Skin of body (tissue), 2 donors: Measurements from ENCODE around the gene RBM28. TPM values are rescaled to one million over a fixed set of nuclear protein-coding genes. Genes with fewer than 3 reads are reported as not detected.
A peak's percentile ranks its signal among the peaks of the same experiment; 100 is the strongest.

Experiments
- DNase-seq: peaks from one replicate; lab custom pipeline; 2025; lab: John Stamatoyannopoulos, UW
- total RNA-seq: library from RNA; depleted of rRNA; stranded (reverse); fragments of >200 nt; gene quantifications from one replicate; pipeline ENCODE4 v1.2.3, GENCODE V29; 2014

RBM28 gene, protein sequence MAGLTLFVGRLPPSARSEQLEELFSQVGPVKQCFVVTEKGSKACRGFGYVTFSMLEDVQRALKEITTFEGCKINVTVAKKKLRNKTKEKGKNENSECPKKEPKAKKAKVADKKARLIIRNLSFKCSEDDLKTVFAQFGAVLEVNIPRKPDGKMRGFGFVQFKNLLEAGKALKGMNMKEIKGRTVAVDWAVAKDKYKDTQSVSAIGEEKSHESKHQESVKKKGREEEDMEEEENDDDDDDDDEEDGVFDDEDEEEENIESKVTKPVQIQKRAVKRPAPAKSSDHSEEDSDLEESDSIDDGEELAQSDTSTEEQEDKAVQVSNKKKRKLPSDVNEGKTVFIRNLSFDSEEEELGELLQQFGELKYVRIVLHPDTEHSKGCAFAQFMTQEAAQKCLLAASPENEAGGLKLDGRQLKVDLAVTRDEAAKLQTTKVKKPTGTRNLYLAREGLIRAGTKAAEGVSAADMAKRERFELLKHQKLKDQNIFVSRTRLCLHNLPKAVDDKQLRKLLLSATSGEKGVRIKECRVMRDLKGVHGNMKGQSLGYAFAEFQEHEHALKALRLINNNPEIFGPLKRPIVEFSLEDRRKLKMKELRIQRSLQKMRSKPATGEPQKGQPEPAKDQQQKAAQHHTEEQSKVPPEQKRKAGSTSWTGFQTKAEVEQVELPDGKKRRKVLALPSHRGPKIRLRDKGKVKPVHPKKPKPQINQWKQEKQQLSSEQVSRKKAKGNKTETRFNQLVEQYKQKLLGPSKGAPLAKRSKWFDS
- total RNA-seq, result 23.2 TPM

DNA sequence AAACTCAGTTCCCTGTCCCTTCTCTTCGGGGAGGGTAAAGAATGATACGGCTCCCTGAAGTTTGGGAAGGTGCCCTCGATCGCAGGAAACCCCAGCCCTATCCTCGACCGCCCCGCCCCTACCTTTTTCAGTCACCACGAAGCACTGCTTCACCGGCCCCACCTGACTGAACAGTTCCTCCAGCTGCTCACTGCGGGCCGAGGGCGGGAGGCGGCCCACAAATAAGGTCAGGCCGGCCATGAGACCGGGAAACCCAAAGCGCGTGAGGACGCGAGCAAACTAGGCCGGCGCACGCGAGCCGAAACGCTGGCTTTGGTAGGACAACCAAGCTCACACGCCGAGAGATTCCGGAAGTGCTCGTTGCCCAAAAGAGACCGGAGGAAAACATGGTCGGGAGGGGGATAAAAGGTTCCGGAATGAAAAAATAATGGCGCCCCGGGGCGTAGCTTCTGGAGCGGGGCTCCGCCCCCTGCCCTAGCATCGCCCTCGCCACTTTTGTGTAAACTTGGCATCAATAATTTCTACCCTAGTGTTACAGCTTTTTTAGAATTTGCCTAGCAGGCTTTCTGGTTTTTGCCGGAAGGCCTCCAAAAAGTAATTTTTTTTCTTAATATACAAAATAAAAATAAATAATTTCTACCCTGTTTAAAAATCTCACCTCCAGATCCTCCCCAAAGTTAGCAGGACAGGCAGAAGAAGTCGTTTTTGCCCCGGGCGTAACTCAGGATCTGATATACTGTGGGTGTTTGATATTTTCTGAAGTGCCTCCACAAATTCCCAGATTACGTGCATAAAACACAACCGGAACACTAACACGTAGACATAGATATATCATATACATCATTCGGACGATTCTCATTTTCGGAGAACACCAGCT, at the start of gene RBM28:
Gene RBM28 (minus strand): TSS at position 355 of the 877 bp plus-strand sequence. CDS start 115 bp downstream, at position 240.
- peak; percentile 91 for DNase-seq

DNA sequence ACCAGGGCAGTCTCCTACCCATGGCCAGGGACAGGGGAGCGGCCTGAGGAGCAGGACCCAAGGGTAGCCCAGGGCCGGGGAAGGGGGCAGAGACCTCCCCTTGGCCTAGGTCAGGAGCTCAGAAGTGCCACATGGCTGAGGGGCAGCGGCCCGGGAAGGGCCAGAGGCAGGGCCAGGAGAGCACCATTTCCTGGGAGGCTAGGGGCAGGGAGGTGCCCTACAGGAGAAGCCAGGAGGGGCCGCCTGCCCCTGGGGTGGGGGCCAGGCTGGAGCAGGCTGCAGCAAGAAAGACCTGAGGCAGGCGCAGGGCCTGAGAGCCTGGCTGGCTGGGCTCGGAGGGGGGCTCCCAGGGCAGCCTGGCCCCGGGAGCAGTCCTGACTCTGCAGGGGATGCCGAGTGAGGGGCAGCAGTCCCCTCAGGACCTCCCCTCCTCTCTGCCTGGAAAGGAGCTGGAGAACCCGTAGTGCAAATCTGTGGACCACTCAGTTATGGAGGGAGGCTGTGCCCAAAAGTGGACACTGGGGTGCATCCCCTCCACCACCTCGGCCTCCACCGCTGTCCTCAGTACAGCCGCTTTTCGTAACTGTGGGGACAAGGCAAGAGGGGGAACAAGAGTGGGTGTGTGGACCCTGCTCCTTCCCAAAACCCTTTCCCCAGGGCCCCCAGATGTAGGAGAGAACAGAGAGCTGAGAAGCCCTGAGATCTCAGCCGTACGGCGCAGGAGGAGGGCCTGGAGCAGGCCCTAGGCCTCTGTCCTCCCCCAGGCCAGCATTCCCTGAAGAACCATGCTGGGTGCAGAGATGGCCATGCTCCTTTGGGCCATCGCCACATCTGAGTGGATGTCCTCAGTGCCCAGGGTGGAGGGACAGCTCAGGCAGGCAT, 49.0 kb upstream of the RBM28 start:
- no peak for DNase-seq

DNA sequence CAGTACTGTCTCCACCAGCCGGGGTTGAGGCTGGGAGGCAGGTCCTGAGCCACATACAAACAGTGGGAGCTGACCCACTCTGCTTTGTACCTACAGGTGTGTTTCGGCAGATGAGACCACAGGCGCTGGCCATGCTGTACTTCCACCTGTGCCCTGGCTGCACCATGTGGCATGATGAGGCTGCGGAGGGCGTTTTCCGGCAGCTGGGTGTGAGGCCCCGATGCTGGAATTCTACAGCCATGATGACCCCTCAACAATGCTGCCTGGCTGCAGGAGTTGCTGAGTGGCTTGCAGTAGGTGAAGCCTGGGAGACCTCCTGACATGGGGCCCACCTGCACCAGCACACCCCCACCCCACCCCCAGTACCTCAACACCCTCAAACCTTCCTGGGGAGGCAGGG, 48.1 kb upstream of the RBM28 start:
- DNase-seq, result no peak

DNA sequence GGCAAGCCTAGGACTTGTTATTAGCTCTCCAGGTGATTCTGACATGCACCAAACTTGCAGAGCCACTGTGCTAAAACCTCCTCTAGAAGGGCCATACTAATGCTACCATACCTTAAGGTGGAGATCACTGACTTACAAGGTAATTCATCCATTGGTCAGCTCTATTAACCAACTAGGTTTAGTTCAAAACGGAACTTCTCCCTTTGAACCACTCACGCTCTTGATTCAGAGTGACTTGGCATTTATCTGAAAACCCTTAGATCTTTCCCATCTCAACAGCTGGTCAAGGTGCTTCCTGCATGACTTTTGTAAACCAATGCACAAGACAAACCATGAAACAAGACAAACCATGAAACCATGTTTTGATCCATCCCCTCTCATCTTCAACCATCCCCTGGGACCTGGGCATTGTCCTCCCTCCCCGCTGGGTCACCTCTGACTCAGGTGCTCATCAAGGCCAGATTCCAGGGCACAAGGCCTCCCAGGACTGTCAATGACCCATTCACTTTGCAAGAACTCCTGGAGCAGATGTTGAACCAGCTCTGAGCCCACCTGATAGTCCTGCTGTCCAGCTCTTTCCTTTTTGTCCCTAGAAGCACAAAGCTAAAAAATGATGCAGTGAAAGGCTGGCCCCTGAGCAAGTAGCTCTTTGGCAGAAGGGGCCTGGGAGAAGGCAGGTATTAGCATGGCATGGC, 47.3 kb upstream of the RBM28 start:
- no peak for DNase-seq

- DNase-seq, result no peak
Observed at GRCh38 chr7:128389618-128390329, 46.1 kb upstream of the RBM28 start.

DNA sequence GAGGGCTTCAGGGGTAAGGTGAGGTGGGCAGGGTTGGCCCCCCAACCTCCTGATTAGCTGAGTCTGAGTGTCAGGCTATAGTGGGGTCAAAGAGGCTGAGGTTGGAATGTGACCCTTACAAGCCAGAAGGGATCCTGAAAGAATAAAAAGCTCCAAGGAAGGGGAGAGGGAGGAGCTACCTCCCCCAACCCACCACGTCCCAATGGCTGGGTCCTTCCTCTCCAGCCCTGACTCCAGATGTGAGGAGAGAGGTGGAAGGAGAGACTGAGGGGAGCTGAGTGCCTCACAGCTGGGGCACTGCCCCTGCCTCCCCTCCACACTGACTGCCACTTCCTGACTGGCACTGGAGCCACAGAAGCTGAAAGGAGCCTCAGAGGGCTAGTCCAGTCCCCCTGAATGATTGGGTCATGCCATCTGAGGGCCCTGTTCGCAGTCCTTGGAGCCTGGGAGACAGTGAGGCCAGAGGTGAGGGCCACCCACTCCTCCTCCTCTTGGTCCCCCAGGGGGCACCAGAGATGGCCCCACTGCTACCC, 45.4 kb upstream of the RBM28 start:
- no peak for DNase-seq

DNA sequence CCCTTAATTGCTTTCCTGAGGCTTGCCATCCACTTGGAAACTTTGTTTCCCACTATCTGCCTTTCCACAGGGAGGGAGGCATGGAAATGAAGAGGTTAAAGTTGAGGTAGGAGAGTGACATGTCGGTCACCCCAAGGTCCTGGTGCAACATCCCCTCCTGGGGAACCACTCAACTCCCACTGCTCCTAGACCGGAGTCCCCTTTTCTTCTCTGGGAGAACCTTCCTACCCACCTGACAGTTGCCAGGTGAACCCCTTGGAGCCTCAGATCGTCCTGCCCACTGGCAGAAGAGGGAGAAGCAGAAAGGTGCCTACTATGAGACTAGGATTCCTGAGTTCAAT, 44.4 kb upstream of the RBM28 start:
- no peak for DNase-seq

- DNase-seq, result peak; percentile 53
Observed at GRCh38 chr7:128387216-128388144, 43.8 kb upstream of the RBM28 start.

DNA sequence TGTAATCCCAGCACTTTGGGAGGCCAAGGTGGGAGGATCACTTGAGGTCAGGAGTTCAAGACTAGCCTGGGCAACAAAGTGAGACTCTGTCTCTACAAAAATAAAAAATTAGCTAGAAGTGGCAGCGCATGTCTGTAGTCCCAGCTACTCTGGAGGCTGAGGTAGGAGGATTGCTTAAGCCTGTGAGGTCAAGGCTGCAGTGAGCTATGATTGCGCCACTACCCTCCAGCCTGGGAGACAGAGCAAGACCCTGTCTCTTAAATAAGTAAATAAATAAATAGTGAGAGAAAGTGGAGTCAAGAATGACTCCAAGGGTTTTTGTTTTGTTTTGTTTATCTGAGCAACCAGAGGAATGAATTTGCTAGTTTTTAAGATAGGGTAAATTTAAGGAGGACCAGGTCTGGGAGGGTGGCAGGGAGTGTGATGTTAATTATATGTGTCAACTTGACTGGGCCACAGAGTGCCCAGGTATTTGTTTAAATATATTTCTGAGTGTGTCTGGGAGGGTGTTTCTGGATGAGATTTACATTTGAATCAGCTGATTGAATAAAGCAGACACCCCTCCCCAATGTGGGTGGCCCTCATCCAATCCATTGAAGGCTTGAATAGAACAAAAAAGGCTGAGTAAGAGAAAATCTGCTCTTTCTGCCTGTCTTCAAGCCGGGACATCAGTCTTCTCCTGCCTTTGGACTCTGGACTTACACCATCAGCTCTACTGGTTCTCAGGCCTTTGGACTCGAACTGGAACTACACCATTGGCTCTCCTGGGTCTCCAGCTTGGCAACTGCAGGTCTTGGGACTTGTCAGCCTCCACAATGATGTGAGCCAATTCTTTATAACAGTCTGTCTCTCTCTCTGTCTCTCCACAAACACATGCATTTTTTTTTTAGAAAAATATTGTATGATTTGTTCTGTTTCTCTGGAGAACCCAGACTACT, 42.5 kb upstream of the RBM28 start:
- DNase-seq, result no peak

GRCh38 chr7:128384726-128385125, 41.0 kb upstream of the RBM28 start:
- no peak for DNase-seq

DNA sequence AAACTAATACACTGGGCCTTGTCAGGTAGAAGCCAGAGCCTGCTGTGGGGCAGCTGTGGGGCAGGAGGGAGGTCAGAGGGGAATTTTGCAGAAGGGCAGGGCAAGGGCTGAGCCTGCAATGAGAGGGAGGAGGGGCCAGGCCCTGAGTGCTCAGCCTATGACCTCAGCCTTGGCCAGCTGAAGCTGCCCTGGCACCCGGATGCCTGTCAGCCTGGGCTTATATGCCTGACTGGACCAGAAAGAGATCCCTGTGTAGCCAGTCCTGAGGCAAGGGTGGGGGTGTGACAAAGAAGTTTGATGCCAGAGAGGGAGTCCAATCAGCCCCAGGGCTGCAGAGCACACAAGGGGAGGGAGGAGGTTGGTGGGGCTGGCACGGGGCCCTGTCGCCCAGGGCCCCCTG, 40.1 kb upstream of the RBM28 start:
- no peak for DNase-seq

DNA sequence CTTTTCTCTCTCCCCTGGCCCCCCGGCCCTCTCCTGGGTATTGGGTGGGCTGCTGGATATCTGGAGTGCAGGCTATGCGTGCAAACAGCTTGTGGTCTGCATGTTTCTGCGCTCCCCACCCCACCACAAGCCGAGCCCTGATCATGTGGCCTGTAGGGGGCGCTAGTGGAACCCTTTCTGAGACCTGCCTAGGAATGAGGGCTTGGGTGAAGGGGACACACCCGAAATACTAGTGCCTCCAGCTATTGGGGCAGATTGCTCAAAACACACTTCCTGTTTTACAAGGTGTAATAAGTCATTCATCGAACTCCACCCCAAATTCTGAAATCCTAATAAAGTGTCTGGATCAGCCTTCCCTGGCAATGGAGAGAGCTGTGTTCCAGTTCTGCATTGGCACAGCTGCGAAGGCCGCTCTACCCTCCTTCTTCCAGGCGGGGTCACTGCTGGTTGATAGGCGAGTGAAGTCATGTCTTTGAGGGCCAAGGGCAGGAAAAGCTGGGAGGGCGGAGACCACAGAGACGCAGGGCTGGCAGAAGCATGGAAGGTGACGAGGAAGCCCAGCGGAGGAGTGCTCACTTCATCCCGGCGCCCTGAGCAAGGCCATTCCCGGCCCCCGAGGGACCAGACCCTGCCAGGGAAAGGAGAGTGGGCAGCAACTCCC, 37.6 kb upstream of the RBM28 start:
- DNase-seq, result no peak

DNA sequence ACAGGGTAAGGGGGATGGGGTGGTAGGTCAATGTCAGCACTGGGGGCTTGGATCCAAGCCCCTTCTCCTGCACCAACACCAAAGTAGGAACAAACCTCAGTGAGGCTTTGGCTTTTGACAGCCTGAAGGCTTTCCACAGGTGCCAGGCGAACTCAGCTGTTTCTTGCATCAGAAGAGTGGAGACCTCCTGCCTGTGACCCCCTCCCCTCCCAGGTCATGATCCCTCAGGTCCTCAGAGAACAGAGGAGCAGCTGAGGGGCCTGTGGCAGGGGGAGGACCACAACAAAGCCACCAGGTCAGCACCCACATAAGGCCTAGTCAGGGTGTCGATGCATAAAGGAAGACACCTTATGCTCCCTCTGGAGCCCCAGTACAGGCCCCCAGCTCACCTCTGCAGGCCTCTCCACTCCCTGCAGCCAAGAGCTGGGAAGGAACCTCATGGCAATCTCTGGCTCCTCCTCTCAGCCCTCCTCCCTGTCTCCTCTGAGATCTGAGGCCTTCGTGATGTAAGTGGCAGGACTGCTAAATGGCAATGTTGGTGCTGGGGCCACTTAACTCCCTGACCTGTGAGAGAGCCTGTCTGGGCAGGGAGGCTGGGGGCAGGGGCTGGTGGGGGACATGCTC, 36.9 kb upstream of the RBM28 start:
- DNase-seq, result no peak

DNA sequence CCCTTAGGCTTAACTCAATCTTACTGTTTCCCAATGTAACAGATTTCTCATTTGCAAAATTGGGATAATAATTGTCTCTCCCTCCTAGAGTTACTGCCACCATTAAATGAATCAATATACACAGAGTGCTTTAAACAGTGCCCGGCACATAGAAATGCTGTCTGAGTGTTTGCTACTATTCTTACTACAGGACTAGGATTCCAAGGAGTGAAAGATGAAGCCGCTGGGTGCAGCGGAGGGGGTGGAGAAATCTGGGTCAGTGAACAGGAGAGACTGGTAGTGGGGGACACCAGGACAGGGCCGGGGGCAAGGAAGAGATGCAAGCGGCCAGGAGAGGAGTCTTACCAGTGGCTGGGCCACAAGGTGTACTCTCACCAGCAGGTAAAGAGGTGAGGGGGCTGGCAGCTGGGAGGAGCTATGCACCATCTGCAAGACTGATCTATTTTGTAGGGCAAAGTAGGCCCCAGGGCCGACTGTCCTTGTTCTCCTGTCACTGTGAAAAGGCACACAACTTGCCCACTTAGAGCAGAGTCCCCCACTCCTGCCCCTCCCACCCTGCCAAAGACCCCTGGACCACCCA, 36.3 kb upstream of the RBM28 start:
- DNase-seq, result no peak

- DNase-seq, result no peak
Observed at GRCh38 chr7:128378637-128379036, 34.9 kb upstream of the RBM28 start.

- no peak for DNase-seq
Observed at GRCh38 chr7:128376077-128376476, 32.4 kb upstream of the RBM28 start.
